Ureter (tissue), 1 donor: Measurements from ENCODE around the gene BLOC1S5. TPM values are rescaled to one million over a fixed set of nuclear protein-coding genes. Genes with fewer than 3 reads are reported as not detected.
"Not testable (repeated sequence)": the region's sequence is repeated elsewhere in the genome, so short reads cannot be mapped to it uniquely, and the experiment has no call there.

Experiments
- DNase-seq: peaks from one replicate; pipeline ENCODE4 v3.0.0-alpha.2; 2020; ENCODE audit warnings: low spot score
- total RNA-seq: library from RNA; stranded (reverse); gene quantifications from one replicate; pipeline ENCODE4 v1.2.4, GENCODE V29; 2023
- donor health status: DM: yes; HTN: yes; CAD: no.

The BLOC1S5 gene
- total RNA-seq, 1 donor from 2014 or later, result 10.1 TPM

GRCh38 chr6:8041913-8042583 lies 22.1 kb downstream of the BLOC1S5 start:
- no peak for DNase-seq

- not testable (repeated sequence) for DNase-seq
Observed at GRCh38 chr6:8034107-8034506, 30.1 kb downstream of the BLOC1S5 start.

GRCh38 chr6:8030920-8031319 lies 33.3 kb downstream of the BLOC1S5 start:
- DNase-seq, result no peak

- no peak for DNase-seq
Observed at GRCh38 chr6:8029243-8029870, 34.8 kb downstream of the BLOC1S5 start.

- no peak for DNase-seq
Observed at GRCh38 chr6:8027965-8028651, 36.1 kb downstream of the BLOC1S5 start.

- DNase-seq, result no peak
Observed at GRCh38 chr6:8026800-8027199, 37.4 kb downstream of the BLOC1S5 start.

GRCh38 chr6:8025191-8025590 lies 39.0 kb downstream of the BLOC1S5 start:
- DNase-seq, result no peak

- DNase-seq, result no peak
Observed at GRCh38 chr6:8023638-8024037, 40.6 kb downstream of the BLOC1S5 start.

GRCh38 chr6:8020083-8020482 lies 44.1 kb downstream of the BLOC1S5 start:
- DNase-seq, result no peak

GRCh38 chr6:8017705-8018104 lies 46.5 kb downstream of the BLOC1S5 start:
- DNase-seq, result no peak

GRCh38 chr6:8017276-8017701 lies 46.9 kb downstream of the BLOC1S5 start:
- DNase-seq, result no peak

- no peak for DNase-seq
Observed at GRCh38 chr6:8014947-8015346, 49.2 kb downstream of the BLOC1S5 start.

GRCh38 chr6:8013763-8014162 lies 50.4 kb downstream of the BLOC1S5 start:
- DNase-seq, result no peak

- no peak for DNase-seq
Observed at GRCh38 chr6:8006208-8006607, 58.0 kb downstream of the BLOC1S5 start.

GRCh38 chr6:8005136-8005535 lies 59.1 kb downstream of the BLOC1S5 start:
- DNase-seq, result no peak

GRCh38 chr6:8000636-8001035 lies 63.6 kb downstream of the BLOC1S5 start:
- DNase-seq, result no peak

GRCh38 chr6:8000188-8000596 lies 64.0 kb downstream of the BLOC1S5 start:
- no peak for DNase-seq

GRCh38 chr6:7999201-7999600 lies 65.0 kb downstream of the BLOC1S5 start:
- no peak for DNase-seq

- no peak for DNase-seq
Observed at GRCh38 chr6:7998103-7998725, 66.0 kb downstream of the BLOC1S5 start.

GRCh38 chr6:7997286-7997685 lies 66.9 kb downstream of the BLOC1S5 start:
- no peak for DNase-seq

- DNase-seq, result no peak
Observed at GRCh38 chr6:7996538-7997111, 67.6 kb downstream of the BLOC1S5 start.

GRCh38 chr6:7993952-7994351 lies 70.2 kb downstream of the BLOC1S5 start:
- no peak for DNase-seq
